PC-9 (cell line): ENCODE results near the gene UXS1.

Source experiments
- CTCF ChIP-seq: fragments of 200-600 bp; sonication (generic); conservative IDR thresholded peaks from 2 replicates; pipeline ENCODE4 v1.6.1; 2017; ENCODE audit warnings: mixed run types, antibody characterized with exemption, mild to moderate bottlenecking, moderate library complexity
- EZH2 ChIP-seq: fragments of 200-600 bp; sonication (generic); IDR thresholded peaks from 2 replicates; pipeline ENCODE4 v1.8.0; 2017; ENCODE audit warnings: antibody characterized with exemption, low read depth

GRCh38 chr2:106153781-106154180 is 40.3 kb downstream of the UXS1 start:
- TF ChIP-seq CTCF (no peak), EZH2 (no peak)
